SK-N-SH treated with all-trans-retinoic acid at 6 μM for 48 hours (cell line): ENCODE data around the gene SEC22A.

Experiments used
- CREB5 ChIP-seq: fragments of 250-450 bp; sonication (Bioruptor Pico); IDR thresholded peaks from 2 replicates; pipeline ENCODE4 v1.5.1; 2020; ENCODE audit warnings: low read depth, mild to moderate bottlenecking, moderate library complexity
- CSRNP3 ChIP-seq: fragments of 250-450 bp; sonication (Bioruptor Pico); IDR thresholded peaks from 2 replicates; pipeline ENCODE4 v1.5.1; 2021; ENCODE audit warnings: mild to moderate bottlenecking, moderate library complexity
- GLIS3 ChIP-seq: fragments of 250-450 bp; sonication (Bioruptor Pico); IDR thresholded peaks from 2 replicates; pipeline ENCODE4 v1.5.0; 2020; ENCODE audit warnings: mild to moderate bottlenecking, moderate library complexity
- ISL1 ChIP-seq: fragments of 250-450 bp; sonication (Bioruptor Pico); IDR thresholded peaks from 2 replicates; pipeline ENCODE4 v2.1.2; 2022; ENCODE audit warnings: mild to moderate bottlenecking, moderate library complexity
- PATZ1 ChIP-seq: fragments of 250-450 bp; sonication (Bioruptor Pico); IDR thresholded peaks from 2 replicates; pipeline ENCODE4 v1.8.0; 2020; ENCODE audit warnings: mild to moderate bottlenecking, moderate library complexity, borderline replicate concordance
- RARB ChIP-seq: fragments of 250-450 bp; sonication (Bioruptor Pico); IDR thresholded peaks from 2 replicates; pipeline ENCODE4 v1.8.0; 2021; ENCODE audit warnings: mild to moderate bottlenecking, moderate library complexity
- SNAI2 ChIP-seq: fragments of 250-450 bp; sonication (Bioruptor Pico); IDR thresholded peaks from 2 replicates; pipeline ENCODE4 v1.5.0; 2020; ENCODE audit warnings: mild to moderate bottlenecking, moderate library complexity
- TOX ChIP-seq: fragments of 250-450 bp; sonication (Bioruptor Pico); IDR thresholded peaks from 2 replicates; pipeline ENCODE4 v1.8.0; 2021; ENCODE audit warnings: mild to moderate bottlenecking, moderate library complexity, borderline replicate concordance
- ZFP3 ChIP-seq: fragments of 250-450 bp; sonication (Bioruptor Pico); IDR thresholded peaks from 2 replicates; pipeline ENCODE4 v1.5.0; 2020; ENCODE audit warnings: mild to moderate bottlenecking, moderate library complexity
- ZFP30 ChIP-seq: fragments of 450-650 bp; formaldehyde crosslinking; IDR thresholded peaks from 2 replicates; pipeline ENCODE4 v1.5.0; 2022; ENCODE audit warnings: mild to moderate bottlenecking, moderate library complexity
- ZNF565 ChIP-seq: fragments of 450-650 bp; formaldehyde crosslinking; conservative IDR thresholded peaks from 2 replicates; pipeline ENCODE4 v1.5.0; 2020; ENCODE audit warnings: low read depth, mild to moderate bottlenecking, moderate library complexity
- ZNF70 ChIP-seq: fragments of 450-650 bp; formaldehyde crosslinking; IDR thresholded peaks from 2 replicates; pipeline ENCODE4 v1.5.0; 2020; ENCODE audit warnings: mild to moderate bottlenecking, moderate library complexity
- ZNF8 ChIP-seq: fragments of 450-650 bp; formaldehyde crosslinking; IDR thresholded peaks from 2 replicates; pipeline ENCODE4 v1.5.0; 2020; ENCODE audit warnings: mild to moderate bottlenecking, moderate library complexity

- no peak for TF ChIP-seq CREB5
- TF ChIP-seq ZNF565 (CRISPR knock-in tag): no peak
- TF ChIP-seq ZFP30 (CRISPR knock-in tag): no peak
- TF ChIP-seq GLIS3 (CRISPR knock-in tag): no peak
- TF ChIP-seq SNAI2 (CRISPR knock-in tag): no peak
- no peak for TF ChIP-seq ZFP3 (CRISPR knock-in tag)
- no peak for TF ChIP-seq RARB
- no peak for TF ChIP-seq ZNF70 (CRISPR knock-in tag)
- TF ChIP-seq CSRNP3: no peak
- no peak for TF ChIP-seq ZNF8
- no peak for TF ChIP-seq ISL1 (CRISPR knock-in tag)
- TF ChIP-seq PATZ1 (CRISPR knock-in tag): no peak
- TF ChIP-seq TOX (CRISPR knock-in tag): no peak
These were observed 59.9 kb downstream of the SEC22A start for GRCh38 chr3:123261666-123262065.
